GM10248 (cell line): ENCODE results near the gene PPIP5K2.
A peak's percentile ranks its signal among the peaks of the same experiment; 100 is the strongest.
"Not testable (repeated sequence)": the region's sequence is repeated elsewhere in the genome, so short reads cannot be mapped to it uniquely, and the experiment has no call there.

Experiments
- CTCF ChIA-PET: fragments of 300-600 bp; sonication (Branson Sonifier 250); formaldehyde crosslinking; extraction: SDS; loops from one replicate; lab custom pipeline; 2021; ENCODE audit warnings: antibody characterized with exemption; lab: Yijun Ruan, JAX
- POLR2A ChIA-PET: fragments of 350-650 bp; sonication (Branson Sonifier 250); formaldehyde crosslinking; extraction: SDS; loops from one replicate; lab custom pipeline; 2020; ENCODE audit warnings: antibody characterized with exemption; lab: Yijun Ruan, JAX
- DNase-seq: peaks from one replicate; pipeline ENCODE4 v3.0.0; 2012; ENCODE audit errors: extremely low spot score
- CTCF ChIP-seq: IDR thresholded peaks from 2 replicates; pipeline ENCODE4 v1.5.1; 2012; ENCODE audit warnings: mild to moderate bottlenecking, low read depth; ENCODE audit errors: extremely low read depth, missing control alignments, control extremely low read depth

The PPIP5K2 gene

GRCh38 chr5:103119765-103120606, at the start of gene PPIP5K2, which contains the start of gene GIN1:
PPIP5K2 (plus strand) TSS chr5:103120301; CDS start chr5:103129590, 9,289 bp downstream.
GIN1 (minus strand) TSS chr5:103120138; CDS start chr5:103108707, 11,431 bp downstream.
- peak; percentile 85 for DNase-seq
- TF ChIP-seq CTCF: no peak
- ChIA-PET CTCF (interaction anchor here (0.8 to 2.7 kb wide), 7 partner anchors 12 to 438 kb away, joined by 3 to 21 read pairs (median 3); partner anchors contain the start of gene MACIR), POLR2A (interaction anchor here (0.6 kb wide), 1 partner anchor 372 kb away, joined by 3 read pairs; no protein-coding TSS in a partner anchor)

DNA sequence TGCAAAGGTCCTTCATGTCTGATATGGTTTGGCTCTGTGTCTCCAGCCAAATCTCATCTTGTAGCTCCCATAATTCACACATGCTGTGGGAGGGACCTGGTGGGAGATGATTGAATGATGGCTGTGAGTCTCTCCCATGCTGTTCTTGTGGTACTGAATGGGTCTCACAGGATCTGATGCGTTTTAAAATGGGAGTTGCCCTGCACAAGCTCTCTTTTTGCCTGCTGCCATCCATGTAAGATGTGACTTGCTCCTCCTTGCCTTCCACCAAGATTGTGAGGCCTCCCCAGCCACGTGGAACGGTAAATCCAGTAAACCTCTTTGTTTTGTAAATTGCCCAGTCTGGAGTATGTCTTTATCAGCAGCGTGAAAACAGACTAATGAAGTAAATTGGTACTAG, 46.6 kb upstream of the PPIP5K2 start:
- POLR2A ChIA-PET: not testable (repeated sequence)

GRCh38 chr5:103075442-103075841, 44.7 kb upstream of the PPIP5K2 start:
- ChIA-PET CTCF (interaction anchor here (1.1 kb wide), 1 partner anchor 13 kb away, joined by 3 read pairs; no protein-coding TSS in a partner anchor), POLR2A (no interaction called here)
- DNase-seq: no peak
- TF ChIP-seq CTCF: no peak

More for the DNA sequence above, 46.6 kb upstream of the PPIP5K2 start:
- CTCF ChIA-PET, DNase-seq: not testable (repeated sequence)

DNA sequence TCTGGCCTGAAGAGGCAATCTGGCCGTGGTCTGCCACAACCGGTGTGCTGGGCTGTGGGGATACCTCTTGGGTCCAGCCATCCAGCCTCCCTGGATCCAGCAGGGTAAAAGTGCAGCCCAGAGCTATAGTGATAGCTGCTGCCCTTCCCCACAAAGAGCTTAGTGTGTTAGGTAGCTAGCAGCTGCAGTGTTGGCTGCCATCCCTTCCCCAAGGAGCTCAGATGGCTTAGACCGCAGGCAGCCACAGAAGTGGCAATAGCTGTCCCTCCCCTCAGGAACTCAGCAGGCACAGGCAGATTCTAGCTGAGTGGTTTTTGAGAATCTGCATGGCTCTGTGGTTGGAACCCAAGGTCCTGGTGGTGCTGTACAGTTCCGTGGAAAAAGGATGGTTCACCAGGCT, 40.3 kb upstream of the PPIP5K2 start:
- no peak for DNase-seq
- POLR2A ChIA-PET: no interaction called here
- CTCF ChIA-PET: no interaction called here
- no peak for TF ChIP-seq CTCF

GRCh38 chr5:103086547-103086946, 33.6 kb upstream of the PPIP5K2 start:
- TF ChIP-seq CTCF: no peak
- no peak for DNase-seq

GRCh38 chr5:103089272-103089671, 30.8 kb upstream of the PPIP5K2 start:
- DNase-seq: no peak
- ChIA-PET CTCF (interaction anchor here (1.4 kb wide), 2 partner anchors 14 to 309 kb away, joined by 3 read pairs; no protein-coding TSS in a partner anchor), POLR2A (no interaction called here)
- no peak for TF ChIP-seq CTCF

More at GRCh38 chr5:103086547-103086946, 33.6 kb upstream of the PPIP5K2 start:
- ChIA-PET POLR2A (no interaction called here), CTCF (no interaction called here)

DNA sequence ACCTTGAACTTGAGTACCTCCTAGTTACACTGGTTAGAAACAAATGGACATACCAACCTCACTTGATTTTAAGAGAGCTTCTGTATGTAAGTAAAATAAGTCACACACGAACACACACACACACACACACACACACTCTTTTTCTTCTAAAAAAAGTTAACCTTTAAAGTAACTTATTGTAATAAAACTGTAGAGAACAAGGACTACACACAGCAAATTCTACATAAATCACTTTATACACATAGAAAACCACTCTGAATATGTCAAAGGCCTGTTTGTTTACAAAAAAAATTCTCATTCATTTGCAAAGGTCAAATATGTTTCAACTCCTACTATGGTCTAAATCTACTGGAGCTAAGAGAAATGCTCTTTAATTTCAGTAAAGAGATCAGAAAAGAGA, 29.3 kb upstream of the PPIP5K2 start:
- no peak for TF ChIP-seq CTCF
- CTCF ChIA-PET: interaction anchor here (1.1 kb wide), 1 partner anchor 52 kb away, joined by 3 read pairs; no protein-coding TSS in a partner anchor
- POLR2A ChIA-PET: no interaction called here
- DNase-seq: no peak
